HG02943 (cell line): ENCODE measurements around the gene ITM2C.

Source experiments
- ATAC-seq: cut with Tn5 transposase; IDR thresholded peaks from one replicate; pipeline ENCODE4 v1.9.1; 2021; ENCODE audit warnings: mild to moderate bottlenecking, low read depth, moderate library complexity; ENCODE audit not compliant: unreplicated experiment

The ITM2C gene

GRCh38 chr2:230849633-230850357 lies 14.9 kb upstream of the ITM2C start:
- no peak for ATAC-seq

GRCh38 chr2:230850358-230850658 lies 14.4 kb upstream of the ITM2C start:
- no peak for ATAC-seq

GRCh38 chr2:230852113-230852512 lies 12.6 kb upstream of the ITM2C start:
- ATAC-seq: no peak

- no peak for ATAC-seq
Measured at GRCh38 chr2:230861552-230862255, 3.0 kb upstream of the ITM2C start.

- no peak for ATAC-seq
Measured at GRCh38 chr2:230862292-230862691, 2.5 kb upstream of the ITM2C start.

- no peak for ATAC-seq
Measured at GRCh38 chr2:230863031-230863430, 1.7 kb upstream of the ITM2C start.

- ATAC-seq: no peak
Measured at GRCh38 chr2:230863442-230864121, 1.2 kb upstream of the ITM2C start.

GRCh38 chr2:230864122-230864604 lies 579 bp upstream of the ITM2C start:
- no peak for ATAC-seq

GRCh38 chr2:230865307-230865765 lies 594 bp downstream of the ITM2C start:
- no peak for ATAC-seq

GRCh38 chr2:230865766-230866755 lies 1.3 kb downstream of the ITM2C start:
- ATAC-seq: no peak

- no peak for ATAC-seq
Measured at GRCh38 chr2:230866756-230867523, 2.2 kb downstream of the ITM2C start.

- ATAC-seq: no peak
Measured at GRCh38 chr2:230868161-230868946, 3.6 kb downstream of the ITM2C start.

- ATAC-seq: no peak
Measured at GRCh38 chr2:230868947-230869913, 4.5 kb downstream of the ITM2C start.

- no peak for ATAC-seq
Measured at GRCh38 chr2:230869914-230870543, 5.3 kb downstream of the ITM2C start.

- ATAC-seq: no peak
Measured at GRCh38 chr2:230870544-230871360, 6.0 kb downstream of the ITM2C start.
